GM12872 (cell line): Measurements from ENCODE around the gene PWWP2B.

ENCODE experiments used
- TF ChIP-seq, protein P1 (sequence below): IDR thresholded peaks from 3 replicates; pipeline ENCODE4 v1.5.1; 2011; ENCODE audit warnings: low read depth, mild to moderate bottlenecking, low read length, moderate library complexity; ENCODE audit not compliant: insufficient read depth

PWWP2B gene

DNA sequence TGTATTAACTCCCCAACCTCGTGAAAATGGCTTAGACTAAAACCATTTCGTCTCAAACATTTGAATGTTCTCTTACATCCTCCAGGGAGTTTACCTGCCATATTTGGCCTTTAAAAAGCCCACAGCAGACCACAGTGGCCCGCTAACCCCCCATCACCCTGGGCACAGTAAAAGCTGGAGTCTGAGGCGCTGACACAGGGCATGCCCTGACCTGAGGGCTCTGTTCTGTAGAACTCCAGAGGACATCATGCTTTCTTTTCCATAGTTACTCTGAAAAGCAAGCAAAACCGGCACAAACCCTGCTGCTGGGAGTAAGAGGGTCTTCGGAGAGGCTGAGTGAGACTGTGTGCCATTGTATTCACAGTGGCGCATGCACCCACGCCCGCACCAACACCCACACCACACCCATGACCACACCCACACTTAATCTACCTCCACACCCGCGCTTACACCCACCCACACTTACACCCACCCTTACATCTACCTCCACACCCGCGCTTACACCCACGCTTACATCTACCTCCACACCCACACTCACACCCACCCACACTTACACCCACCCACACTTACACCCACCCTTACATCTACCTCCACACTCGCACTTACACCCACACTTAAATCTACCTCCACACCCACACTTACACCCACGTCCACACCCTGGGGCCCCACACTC, 32.9 kb upstream of the PWWP2B start:
- TF ChIP-seq, protein P1, sequence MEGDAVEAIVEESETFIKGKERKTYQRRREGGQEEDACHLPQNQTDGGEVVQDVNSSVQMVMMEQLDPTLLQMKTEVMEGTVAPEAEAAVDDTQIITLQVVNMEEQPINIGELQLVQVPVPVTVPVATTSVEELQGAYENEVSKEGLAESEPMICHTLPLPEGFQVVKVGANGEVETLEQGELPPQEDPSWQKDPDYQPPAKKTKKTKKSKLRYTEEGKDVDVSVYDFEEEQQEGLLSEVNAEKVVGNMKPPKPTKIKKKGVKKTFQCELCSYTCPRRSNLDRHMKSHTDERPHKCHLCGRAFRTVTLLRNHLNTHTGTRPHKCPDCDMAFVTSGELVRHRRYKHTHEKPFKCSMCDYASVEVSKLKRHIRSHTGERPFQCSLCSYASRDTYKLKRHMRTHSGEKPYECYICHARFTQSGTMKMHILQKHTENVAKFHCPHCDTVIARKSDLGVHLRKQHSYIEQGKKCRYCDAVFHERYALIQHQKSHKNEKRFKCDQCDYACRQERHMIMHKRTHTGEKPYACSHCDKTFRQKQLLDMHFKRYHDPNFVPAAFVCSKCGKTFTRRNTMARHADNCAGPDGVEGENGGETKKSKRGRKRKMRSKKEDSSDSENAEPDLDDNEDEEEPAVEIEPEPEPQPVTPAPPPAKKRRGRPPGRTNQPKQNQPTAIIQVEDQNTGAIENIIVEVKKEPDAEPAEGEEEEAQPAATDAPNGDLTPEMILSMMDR = no peak

DNA sequence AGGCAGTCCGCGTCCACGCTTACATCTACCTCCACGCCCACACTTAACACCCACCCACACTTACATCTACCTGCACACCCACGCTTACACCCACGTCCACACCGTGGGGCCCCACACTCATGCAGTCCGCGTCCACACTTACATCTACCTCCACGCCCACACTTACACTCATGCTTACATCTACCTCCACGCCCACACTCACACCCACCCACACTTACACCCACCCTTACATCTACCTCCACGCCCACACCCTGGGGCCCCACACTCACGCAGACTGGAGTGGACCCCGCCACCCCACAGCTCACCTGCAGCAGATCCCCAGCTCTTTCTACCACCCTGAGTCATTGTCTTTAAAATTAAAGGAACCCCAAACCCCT, 32.4 kb upstream of the PWWP2B start:
- TF ChIP-seq, protein P1 = no peak

DNA sequence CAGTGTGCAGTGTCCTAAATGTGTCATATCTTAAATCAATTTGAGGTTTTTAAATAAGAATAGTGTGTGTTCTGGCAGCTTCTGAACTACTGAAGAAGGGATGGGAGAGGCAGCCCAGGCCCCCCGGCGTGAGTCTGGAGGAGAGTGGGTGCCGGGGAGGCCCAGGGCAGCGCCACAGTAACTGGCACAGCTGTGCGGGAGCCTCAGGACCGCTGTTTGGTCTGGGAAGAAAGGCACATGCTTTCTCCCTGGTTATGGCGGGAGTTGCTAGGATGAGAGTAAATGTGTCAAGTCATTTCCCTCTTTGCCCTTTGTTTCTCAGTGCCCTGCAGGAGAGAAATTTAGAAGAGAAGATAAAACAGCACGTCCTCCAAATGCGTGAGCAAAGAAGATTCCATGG, 31.9 kb upstream of the PWWP2B start:
- TF ChIP-seq, protein P1 = no peak

DNA sequence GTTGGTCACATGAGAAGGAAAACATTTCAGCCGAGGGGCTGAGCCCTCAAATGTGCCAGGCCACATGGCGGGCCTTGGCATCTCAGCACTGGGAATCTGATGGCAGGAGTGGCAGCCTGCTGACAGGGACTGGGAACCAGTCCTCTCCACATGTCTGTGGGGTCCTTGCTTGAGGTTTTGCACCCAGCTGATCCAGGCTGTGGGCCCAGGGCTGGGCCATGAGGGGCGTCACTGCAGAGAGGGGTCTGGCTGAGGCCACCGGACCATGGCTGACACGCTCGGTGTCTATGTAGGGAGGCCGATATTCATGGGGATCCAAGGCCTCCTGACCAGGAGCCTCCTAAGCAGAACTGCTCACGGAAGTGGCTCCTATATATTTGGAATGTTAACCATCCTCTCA, 31.0 kb upstream of the PWWP2B start:
- TF ChIP-seq, protein P1 = no peak

DNA sequence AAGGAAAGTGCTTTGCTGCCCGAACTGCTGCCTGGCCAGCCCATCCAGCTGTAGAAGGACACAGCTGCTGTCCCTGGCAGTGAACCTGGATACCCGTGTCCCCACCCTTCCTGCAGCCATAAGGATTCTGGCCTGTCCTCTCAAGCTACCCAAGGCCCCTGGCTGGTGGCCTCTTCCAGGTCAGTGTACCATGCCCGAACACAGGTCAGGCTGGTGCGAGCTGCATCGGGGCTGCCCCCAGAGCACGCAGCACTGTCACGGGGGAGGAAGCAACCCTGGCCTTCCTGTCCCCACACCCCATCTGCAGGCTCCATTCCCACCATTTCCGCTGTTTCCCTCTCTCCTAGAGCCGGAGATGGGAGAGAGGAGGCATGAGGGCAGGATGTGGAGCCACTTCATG, 30.5 kb upstream of the PWWP2B start:
- TF ChIP-seq, protein P1 = no peak

DNA sequence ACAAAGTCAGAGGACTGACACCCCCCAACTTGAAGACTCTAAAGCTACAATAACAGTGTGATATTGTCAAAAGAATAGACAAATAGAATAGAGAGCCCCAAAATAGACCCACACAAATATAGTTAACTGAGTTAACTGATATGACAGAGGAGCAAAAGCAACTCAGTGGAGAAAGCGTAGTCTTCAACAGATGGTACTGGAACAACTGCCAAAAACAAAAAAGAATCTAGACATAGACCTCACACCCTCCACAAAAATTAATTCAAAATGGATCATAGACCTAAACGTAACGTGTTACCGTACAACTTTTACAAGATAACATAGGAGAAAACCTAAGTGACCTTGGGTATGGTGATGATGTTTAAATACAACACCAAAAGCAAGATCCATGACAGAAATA, 28.6 kb upstream of the PWWP2B start:
- TF ChIP-seq, protein P1 = no peak

DNA sequence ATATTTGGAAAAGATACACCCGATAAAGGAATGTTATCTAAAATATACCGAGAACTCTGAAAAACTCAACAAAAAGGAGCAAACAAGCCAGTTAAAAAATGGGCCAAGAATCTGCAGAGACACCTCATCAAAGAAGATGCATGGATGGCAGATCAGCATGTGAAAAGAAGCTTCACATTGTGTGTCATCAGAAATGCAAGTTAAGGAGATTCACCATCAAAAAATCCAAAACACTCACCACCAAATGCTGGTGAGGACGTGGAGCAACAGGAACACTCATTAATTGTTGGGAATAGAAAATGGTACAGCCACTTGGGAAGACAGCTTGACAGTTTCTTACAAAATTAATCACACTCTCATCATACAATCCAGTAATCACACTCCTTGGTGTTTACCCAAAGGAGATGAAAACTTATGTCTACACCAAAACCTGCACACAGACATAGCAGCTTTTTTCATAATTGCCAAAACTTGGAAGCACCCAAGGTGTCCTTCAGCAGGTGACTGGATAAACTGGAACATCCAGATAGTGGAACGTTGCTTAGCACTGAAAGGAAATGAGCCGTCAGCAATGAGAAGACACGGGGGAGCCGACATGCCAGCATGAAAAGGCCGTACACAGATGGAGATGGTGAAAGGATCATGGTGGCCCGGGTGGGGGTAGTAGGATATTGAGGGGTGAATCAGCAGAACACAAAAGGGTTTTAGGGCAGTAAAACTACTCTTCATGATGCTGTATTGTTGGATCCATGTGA, 27.9 kb upstream of the PWWP2B start:
- TF ChIP-seq, protein P1 = no peak
